Myocyte (in vitro differentiated cells): ENCODE data around the gene STXBP5L. TPM values are rescaled to one million over a fixed set of nuclear protein-coding genes. Genes with fewer than 3 reads are reported as not detected.
A peak's percentile ranks its signal among the peaks of the same experiment; 100 is the strongest.
"Not testable (repeated sequence)": the region's sequence is repeated elsewhere in the genome, so short reads cannot be mapped to it uniquely, and the experiment has no call there.

Experiments
- DNase-seq: peaks from one replicate; pipeline ENCODE4 v3.0.0-alpha.2; 2012; ENCODE audit warnings: low read depth
- total RNA-seq: library from RNA; depleted of rRNA; stranded (reverse); fragments of >200 nt; gene quantifications from 2 replicates; pipeline ENCODE4 v1.2.3, GENCODE V29; 2014

Gene STXBP5L
- total RNA-seq, 1 donor from 2014 or later = 0.19 TPM

- no peak for DNase-seq
Observed at GRCh38 chr3:121018917-121019321, 110.9 kb downstream of the STXBP5L start.

GRCh38 chr3:121063628-121064027 lies 155.6 kb downstream of the STXBP5L start:
- no peak for DNase-seq

GRCh38 chr3:121064121-121064520 lies 156.1 kb downstream of the STXBP5L start:
- DNase-seq = no peak

GRCh38 chr3:121072133-121072532 lies 164.1 kb downstream of the STXBP5L start:
- peak; percentile 2 for DNase-seq

- DNase-seq = no peak
Observed at GRCh38 chr3:121073011-121073410, 165.0 kb downstream of the STXBP5L start.

GRCh38 chr3:121075191-121075590 lies 167.2 kb downstream of the STXBP5L start:
- no peak for DNase-seq

- not testable (repeated sequence) for DNase-seq
Observed at GRCh38 chr3:121078378-121079101, 170.5 kb downstream of the STXBP5L start.

- no peak for DNase-seq
Observed at GRCh38 chr3:121096953-121097352, 188.9 kb downstream of the STXBP5L start.

GRCh38 chr3:121111086-121111485 lies 203.1 kb downstream of the STXBP5L start:
- DNase-seq = not testable (repeated sequence)

- no peak for DNase-seq
Observed at GRCh38 chr3:121111914-121112612, 204.1 kb downstream of the STXBP5L start.

GRCh38 chr3:121126033-121126706 lies 218.2 kb downstream of the STXBP5L start:
- no peak for DNase-seq

GRCh38 chr3:121126707-121127035 lies 218.7 kb downstream of the STXBP5L start:
- no peak for DNase-seq

- DNase-seq = peak; percentile 1
Observed at GRCh38 chr3:121152573-121152972, 244.6 kb downstream of the STXBP5L start.

- DNase-seq = no peak
Observed at GRCh38 chr3:121153851-121154250, 245.8 kb downstream of the STXBP5L start.

- DNase-seq = no peak
Observed at GRCh38 chr3:121155028-121155427, 247.0 kb downstream of the STXBP5L start.

- DNase-seq = no peak
Observed at GRCh38 chr3:121165397-121165837, 257.4 kb downstream of the STXBP5L start.

GRCh38 chr3:121167374-121168139 lies 259.6 kb downstream of the STXBP5L start:
- DNase-seq = no peak

- no peak for DNase-seq
Observed at GRCh38 chr3:121175083-121175482, 267.1 kb downstream of the STXBP5L start.

- DNase-seq = not testable (repeated sequence)
Observed at GRCh38 chr3:121190626-121191025, 282.6 kb downstream of the STXBP5L start.

- DNase-seq = no peak
Observed at GRCh38 chr3:121202573-121202972, 294.6 kb downstream of the STXBP5L start.

- DNase-seq = no peak
Observed at GRCh38 chr3:121223116-121223515, 315.1 kb downstream of the STXBP5L start.
